ENCODE measurements around the gene INCENP.
A peak's percentile ranks its signal among the peaks of the same experiment; 100 is the strongest.

The INCENP gene

DNA sequence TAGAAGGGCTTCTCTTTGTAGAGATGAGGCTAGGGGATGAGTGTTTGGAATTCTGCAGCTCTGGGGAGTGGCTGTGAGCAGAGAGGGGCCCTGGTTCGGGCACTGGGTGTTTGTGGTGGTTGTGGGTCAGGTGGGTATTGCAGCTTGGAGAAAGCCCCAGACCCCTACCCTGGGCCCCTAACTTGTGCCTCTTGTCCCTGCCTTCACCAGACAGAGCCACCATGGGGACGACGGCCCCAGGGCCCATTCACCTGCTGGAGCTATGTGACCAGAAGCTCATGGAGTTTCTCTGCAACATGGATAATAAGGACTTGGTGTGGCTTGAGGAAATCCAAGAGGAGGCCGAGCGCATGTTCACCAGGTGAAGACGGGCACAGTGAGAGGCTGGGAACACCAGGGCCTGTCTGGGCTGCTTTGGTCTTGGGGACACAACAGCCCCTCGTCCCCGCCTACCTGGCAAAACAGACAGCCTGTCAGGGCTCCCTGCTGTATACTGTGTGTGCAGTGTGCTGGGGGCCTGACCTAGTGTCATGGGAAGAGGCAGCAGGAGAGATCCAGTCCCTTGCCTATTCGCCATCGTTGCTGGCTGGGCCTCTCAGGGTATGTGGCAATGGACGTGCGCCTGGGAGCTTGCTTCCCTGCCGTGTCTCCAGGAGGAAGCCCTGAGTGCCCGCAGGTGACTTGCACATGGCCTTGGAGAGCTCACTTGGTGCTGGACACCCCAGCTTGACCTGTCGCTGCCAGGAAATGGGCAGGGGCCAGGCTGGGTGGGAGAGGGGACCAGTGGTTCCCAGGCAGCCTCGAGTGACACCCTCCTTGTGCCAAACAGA, 4.3 kb downstream of the INCENP start:
- peaks cover 0 to 70% of the 10 kb centered on the region in 2 experiments; a peak in 2 of 3 replicates for H3K36me3 ChIP-seq (ENCODE audit: control insufficient read depth in 2 of 2, insufficient read depth in 1 of 2, low read length in 2 of 2)
- ChIA-PET CTCF (no interaction called here), POLR2A (no interaction called here)
- H3K4me1 ChIP-seq (ENCODE audit: control insufficient read depth, insufficient read depth, low read length) = peaks cover 4% of the 10 kb centered on the region; the same call in 1 of the 2 replicates
- TF ChIP-seq ZNF175 (tag by site-specific recombination; IDR thresholded peaks at IDR 0.05) (no peak), ZSCAN30 (tag by site-specific recombination; IDR thresholded peaks at IDR 0.05) (no peak), KLF10 (tag by site-specific recombination; IDR thresholded peaks at IDR 0.05) (no peak), ZNF433 (tag by site-specific recombination; IDR thresholded peaks at IDR 0.05; ENCODE audit: low read depth) (no peak), ZNF221 (tag by site-specific recombination; IDR thresholded peaks at IDR 0.05; ENCODE audit: borderline replicate concordance) (no peak), SCRT2 (tag by site-specific recombination; IDR thresholded peaks at IDR 0.05) (0 out of 2 replicates have a peak, but pooled peaks have one; percentile 26), ZNF211 (tag by site-specific recombination; IDR thresholded peaks at IDR 0.05; ENCODE audit: low read depth) (no peak)
- TF ChIP-seq, protein P1, sequence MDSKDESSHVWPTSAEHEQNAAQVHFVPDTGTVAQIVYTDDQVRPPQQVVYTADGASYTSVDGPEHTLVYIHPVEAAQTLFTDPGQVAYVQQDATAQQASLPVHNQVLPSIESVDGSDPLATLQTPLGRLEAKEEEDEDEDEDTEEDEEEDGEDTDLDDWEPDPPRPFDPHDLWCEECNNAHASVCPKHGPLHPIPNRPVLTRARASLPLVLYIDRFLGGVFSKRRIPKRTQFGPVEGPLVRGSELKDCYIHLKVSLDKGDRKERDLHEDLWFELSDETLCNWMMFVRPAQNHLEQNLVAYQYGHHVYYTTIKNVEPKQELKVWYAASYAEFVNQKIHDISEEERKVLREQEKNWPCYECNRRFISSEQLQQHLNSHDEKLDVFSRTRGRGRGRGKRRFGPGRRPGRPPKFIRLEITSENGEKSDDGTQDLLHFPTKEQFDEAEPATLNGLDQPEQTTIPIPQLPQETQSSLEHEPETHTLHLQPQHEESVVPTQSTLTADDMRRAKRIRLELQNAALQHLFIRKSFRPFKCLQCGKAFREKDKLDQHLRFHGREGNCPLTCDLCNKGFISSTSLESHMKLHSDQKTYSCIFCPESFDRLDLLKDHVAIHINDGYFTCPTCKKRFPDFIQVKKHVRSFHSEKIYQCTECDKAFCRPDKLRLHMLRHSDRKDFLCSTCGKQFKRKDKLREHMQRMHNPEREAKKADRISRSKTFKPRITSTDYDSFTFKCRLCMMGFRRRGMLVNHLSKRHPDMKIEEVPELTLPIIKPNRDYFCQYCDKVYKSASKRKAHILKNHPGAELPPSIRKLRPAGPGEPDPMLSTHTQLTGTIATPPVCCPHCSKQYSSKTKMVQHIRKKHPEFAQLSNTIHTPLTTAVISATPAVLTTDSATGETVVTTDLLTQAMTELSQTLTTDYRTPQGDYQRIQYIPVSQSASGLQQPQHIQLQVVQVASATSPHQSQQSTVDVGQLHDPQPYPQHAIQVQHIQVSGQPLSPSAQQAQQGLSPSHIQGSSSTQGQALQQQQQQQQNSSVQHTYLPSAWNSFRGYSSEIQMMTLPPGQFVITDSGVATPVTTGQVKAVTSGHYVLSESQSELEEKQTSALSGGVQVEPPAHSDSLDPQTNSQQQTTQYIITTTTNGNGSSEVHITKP (tag by site-specific recombination; IDR thresholded peaks at IDR 0.05) = no peak
- H3K9me3 ChIP-seq (ENCODE audit: control insufficient read depth, insufficient read depth, low read depth, low read length) = no peaks in the 10 kb centered on the region
- H3K27ac ChIP-seq (ENCODE audit: extremely low read depth, low read depth, low read length) = no peak overlapping the region
- H3K4me3 ChIP-seq (ENCODE audit: low read depth, low read length) = no peak overlapping the region

DNA sequence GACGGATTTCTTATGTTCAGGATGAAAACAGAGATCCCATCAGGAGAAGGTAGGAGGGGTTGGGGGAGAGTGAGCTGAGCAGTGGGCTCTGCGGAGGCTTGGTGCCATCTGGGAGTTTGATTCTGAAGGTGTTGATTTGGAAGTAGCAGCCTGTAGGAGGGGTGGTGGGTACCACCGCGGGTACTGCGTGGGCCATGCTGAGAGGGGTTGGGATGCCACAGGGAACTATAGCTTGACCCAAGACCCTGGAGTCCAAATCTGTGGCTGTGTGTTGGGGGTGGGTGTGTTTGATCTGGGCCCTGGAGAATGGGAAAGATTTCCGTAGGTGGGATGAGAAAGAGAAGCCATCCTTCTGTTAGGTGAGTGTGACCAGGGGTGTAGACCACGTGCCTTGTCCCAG, 5.0 kb downstream of the INCENP start:
- peaks cover 4% of the 10 kb centered on the region; the same call in 1 of the 2 replicates for H3K4me1 ChIP-seq (ENCODE audit: control insufficient read depth, insufficient read depth, low read length)
- no peaks in the 10 kb centered on the region for H3K9me3 ChIP-seq (ENCODE audit: control insufficient read depth, insufficient read depth, low read depth, low read length)
- peaks cover 0 to 77% of the 10 kb centered on the region in 2 experiments; a peak in 2 of 3 replicates for H3K36me3 ChIP-seq (ENCODE audit: control insufficient read depth in 2 of 2, insufficient read depth in 1 of 2, low read length in 2 of 2)
- POLR2A ChIA-PET = no interaction called here
- no peak overlapping the region for H3K27ac ChIP-seq (ENCODE audit: extremely low read depth, low read depth, low read length)
- CTCF ChIA-PET = no interaction called here
- no peak for TF ChIP-seq SALL2 (tag by site-specific recombination; IDR thresholded peaks at IDR 0.05; ENCODE audit: borderline replicate concordance)
- TF ChIP-seq EGR2 (tag by site-specific recombination; IDR thresholded peaks at IDR 0.05; ENCODE audit: low read depth) = peak; percentile 55
- H3K4me3 ChIP-seq (ENCODE audit: low read depth, low read length) = no peak overlapping the region

DNA sequence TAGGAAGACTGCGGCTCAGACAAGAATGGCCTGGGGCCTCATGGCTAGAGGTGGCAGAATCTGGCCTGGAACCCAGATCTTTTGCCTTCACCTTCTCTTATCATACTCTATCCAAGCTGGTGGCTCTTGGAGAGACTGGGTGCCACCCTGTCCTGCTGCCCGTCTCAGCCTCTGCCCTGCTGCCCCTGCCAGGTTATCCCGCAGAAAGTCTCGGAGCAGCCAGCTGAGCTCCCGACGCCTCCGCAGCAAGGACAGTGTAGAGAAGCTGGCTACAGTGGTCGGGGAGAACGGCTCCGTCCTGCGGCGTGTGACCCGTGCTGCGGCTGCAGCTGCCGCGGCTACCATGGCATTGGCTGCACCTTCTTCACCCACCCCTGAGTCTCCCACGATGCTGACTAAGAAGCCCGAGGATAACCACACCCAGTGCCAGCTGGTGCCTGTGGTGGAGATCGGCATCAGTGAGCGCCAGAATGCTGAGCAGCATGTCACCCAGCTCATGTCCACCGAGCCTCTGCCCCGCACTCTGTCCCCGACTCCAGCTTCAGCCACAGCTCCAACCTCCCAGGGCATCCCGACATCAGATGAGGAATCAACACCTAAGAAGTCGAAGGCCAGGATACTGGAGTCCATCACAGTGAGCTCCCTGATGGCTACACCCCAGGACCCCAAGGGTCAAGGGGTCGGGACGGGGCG, 5.9 kb downstream of the INCENP start:
- ChIA-PET POLR2A (no interaction called here), CTCF (interaction anchor here (0.7 kb wide), 1 partner anchor 87 kb away, joined by 3 read pairs; no protein-coding TSS in a partner anchor)
- H3K36me3 ChIP-seq (ENCODE audit: control insufficient read depth in 2 of 2, insufficient read depth in 1 of 2, low read length in 2 of 2) = peaks cover 2 to 81% of the 10 kb centered on the region in 2 experiments; a peak in 2 of 3 replicates
- no peak for TF ChIP-seq ZNF404 (tag by site-specific recombination; IDR thresholded peaks at IDR 0.05)
- TF ChIP-seq ZFHX2 (tag by site-specific recombination; conservative IDR thresholded peaks at IDR 0.05) = no peak
- TF ChIP-seq, protein P2, sequence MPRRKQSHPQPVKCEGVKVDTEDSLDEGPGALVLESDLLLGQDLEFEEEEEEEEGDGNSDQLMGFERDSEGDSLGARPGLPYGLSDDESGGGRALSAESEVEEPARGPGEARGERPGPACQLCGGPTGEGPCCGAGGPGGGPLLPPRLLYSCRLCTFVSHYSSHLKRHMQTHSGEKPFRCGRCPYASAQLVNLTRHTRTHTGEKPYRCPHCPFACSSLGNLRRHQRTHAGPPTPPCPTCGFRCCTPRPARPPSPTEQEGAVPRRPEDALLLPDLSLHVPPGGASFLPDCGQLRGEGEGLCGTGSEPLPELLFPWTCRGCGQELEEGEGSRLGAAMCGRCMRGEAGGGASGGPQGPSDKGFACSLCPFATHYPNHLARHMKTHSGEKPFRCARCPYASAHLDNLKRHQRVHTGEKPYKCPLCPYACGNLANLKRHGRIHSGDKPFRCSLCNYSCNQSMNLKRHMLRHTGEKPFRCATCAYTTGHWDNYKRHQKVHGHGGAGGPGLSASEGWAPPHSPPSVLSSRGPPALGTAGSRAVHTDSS (tag by site-specific recombination; IDR thresholded peaks at IDR 0.05) = no peak
- TF ChIP-seq ZSCAN30 (tag by site-specific recombination; IDR thresholded peaks at IDR 0.05) = no peak
- TF ChIP-seq ZNF776 (tag by site-specific recombination; IDR thresholded peaks at IDR 0.05; ENCODE audit: borderline replicate concordance) = no peak
- no peak for TF ChIP-seq ZNF324 (tag by site-specific recombination; IDR thresholded peaks at IDR 0.05)
- no peak for TF ChIP-seq ZNF391 (tag by site-specific recombination; IDR thresholded peaks at IDR 0.05; ENCODE audit: borderline replicate concordance, low read depth)
- TF ChIP-seq HOXA7 (CRISPR knock-in tag; IDR thresholded peaks at IDR 0.05; ENCODE audit: borderline replicate concordance) = no peak
- H3K9me3 ChIP-seq (ENCODE audit: control insufficient read depth, insufficient read depth, low read depth, low read length) = no peaks in the 10 kb centered on the region
- H3K4me3 ChIP-seq (ENCODE audit: low read depth, low read length) = no peak overlapping the region
- H3K4me1 ChIP-seq (ENCODE audit: control insufficient read depth, insufficient read depth, low read length) = peaks cover 4% of the 10 kb centered on the region; the same call in 1 of the 2 replicates
- H3K27ac ChIP-seq (ENCODE audit: extremely low read depth, low read depth, low read length) = no peak overlapping the region
